Upper lobe of left lung (tissue), 4 donors: ENCODE results near the gene GALNT16.

Experiments
- CTCF ChIP-seq, 6 experiments: fragments of 450-650 bp in 4 of 6; fragments of 200-600 bp in 2 of 6; sonication (generic) in 2 of 6; IDR thresholded peaks; one replicate each; pipeline ENCODE4 v1.5.1; 2016 to 2019; ENCODE audit warnings: antibody characterized with exemption in 6 of 6
- EP300 ChIP-seq, 4 donors: sonication (generic); formaldehyde crosslinking; IDR thresholded peaks; one replicate each; pipeline ENCODE4 v1.5.1; 2017; ENCODE audit warnings: antibody characterized with exemption in 4 of 4, control low read depth in 2 of 4
- POLR2A ChIP-seq, 4 donors: fragments of 450-650 bp; IDR thresholded peaks; one replicate each; pipeline ENCODE4 v1.5.1; 2016 to 2017; ENCODE audit warnings: antibody characterized with exemption in 4 of 4, mild to moderate bottlenecking in 2 of 4
- POLR2AphosphoS5 ChIP-seq, 2 donors: sonication (generic); formaldehyde crosslinking; IDR thresholded peaks; one replicate each; pipeline ENCODE4 v1.5.1; 2017; ENCODE audit warnings: antibody characterized with exemption in 2 of 2

DNA sequence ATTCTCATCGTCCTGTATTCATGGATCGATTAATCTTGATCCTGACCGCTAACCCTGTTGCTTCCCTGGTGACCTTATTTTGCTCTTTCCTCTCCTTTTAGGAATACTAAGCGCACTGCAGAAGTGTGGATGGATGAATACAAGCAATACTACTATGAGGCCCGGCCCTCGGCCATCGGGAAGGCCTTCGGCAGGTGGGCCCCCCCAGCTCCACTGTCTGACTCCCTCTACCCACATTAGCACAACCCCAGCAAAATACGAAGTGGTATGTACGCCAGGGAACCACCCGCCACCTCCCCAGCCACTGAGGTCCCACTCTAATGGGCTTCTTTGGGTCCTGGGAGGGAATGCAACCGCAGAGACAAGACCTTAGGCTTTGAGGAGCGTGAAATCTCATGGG is 79.5 kb downstream of the GALNT16 start:
- no peak for TF ChIP-seq POLR2A (IDR thresholded peaks at IDR 0.05)
- TF ChIP-seq CTCF (IDR thresholded peaks at IDR 0.05): no peak
- no peak for TF ChIP-seq POLR2AphosphoS5 (IDR thresholded peaks at IDR 0.05)
- no peak for TF ChIP-seq EP300 (IDR thresholded peaks at IDR 0.05)
